HepG2 (cell line): ENCODE results near the gene POLG2. TPM values are rescaled to one million over a fixed set of nuclear protein-coding genes. Genes with fewer than 3 reads are reported as not detected.
A peak's percentile ranks its signal among the peaks of the same experiment; 100 is the strongest.

Experiments
- ATAC-seq: fragments of 200-7000 bp; cut with Tn5 transposase; 3 replicates; pipeline ENCODE4 v1.9.1; 2020; ENCODE audit warnings: mild to moderate bottlenecking, moderate library complexity
- BruUV-seq: library from RNA; stranded (reverse); fragments of 400-500 nt; replicated peaks from 2 replicates; lab custom pipeline; 2021; lab: Mats Ljungman, UMichigan
- CTCF ChIA-PET: fragments of 300-600 bp; formaldehyde crosslinking; extraction: SDS; loops from one replicate; lab custom pipeline; 2021; ENCODE audit warnings: low total read pairs, inconsistent platforms, low intra/inter-chr PET ratio; lab: Yijun Ruan, JAX
- POLR2A ChIA-PET: fragments of 350-600 bp; sonication (Branson Sonifier 250); formaldehyde crosslinking; loops from one replicate; lab custom pipeline; 2020; ENCODE audit warnings: antibody characterized with exemption, inconsistent platforms; lab: Yijun Ruan, JAX
- DNase-seq: peaks from one replicate; pipeline ENCODE4 v3.0.0-alpha.2; 2015; ENCODE audit warnings: low spot score
- FAIRE-seq: peaks from 3 replicates; lab custom pipeline; 2011; peaks lifted over from hg19 to GRCh38; lab: Jason Lieb, UNC
- H2AFZ ChIP-seq: one replicate; pipeline ENCODE4 v1.6.1; 2011; ENCODE audit warnings: low read length, inconsistent platforms
- H3K27ac ChIP-seq: fragments of 300-600 bp; 3 replicates; pipeline ENCODE4 v1.8.0; 2011; ENCODE audit warnings: mixed run types, mild to moderate bottlenecking, mixed read lengths, low read length, inconsistent platforms; ENCODE audit not compliant: insufficient read depth; ENCODE audit errors: extremely low read length
- H3K27me3 ChIP-seq, 2 experiments: fragments of 200-600 bp in 1 of 2; 2 replicates in 1 of 2; 3 replicates in 1 of 2; pipeline versions ENCODE4 v1.6.0 to v1.8.0; 2011; ENCODE audit warnings: low read length in 2 of 2, mild to moderate bottlenecking in 2 of 2, moderate library complexity in 2 of 2, inconsistent platforms in 1 of 2; ENCODE audit not compliant: insufficient read depth in 2 of 2, control insufficient read depth in 1 of 2
- H3K36me3 ChIP-seq, 2 experiments: fragments of 200-600 bp in 1 of 2; replicated peaks in 1 of 2; 2 replicates in 1 of 2; 3 replicates in 1 of 2; pipeline versions ENCODE4 v1.5.1 to v1.8.0; 2011; ENCODE audit warnings: low read length in 2 of 2, inconsistent platforms in 1 of 2; ENCODE audit not compliant: insufficient read depth in 2 of 2, control insufficient read depth in 1 of 2
- H3K4me1 ChIP-seq: 2 replicates; pipeline ENCODE4 v1.5.1; 2012; ENCODE audit warnings: low read length, inconsistent platforms; ENCODE audit not compliant: insufficient read depth
- H3K4me2 ChIP-seq: 2 replicates; pipeline ENCODE4 v1.6.0; 2011; ENCODE audit warnings: low read depth, low read length, inconsistent platforms
- H3K4me3 ChIP-seq, 3 experiments: fragments of 200-600 bp in 1 of 3; sonication (generic), shearing (Covaris generic) in 1 of 3; replicated peaks in 1 of 3; 2 replicates each; pipeline ENCODE4 v1.5.1; 2011 to 2016; ENCODE audit warnings: low read length in 3 of 3, inconsistent platforms in 2 of 3, low read depth in 2 of 3, mild to moderate bottlenecking in 2 of 3, control low read depth in 1 of 3, mixed read lengths in 1 of 3; ENCODE audit not compliant: insufficient read depth in 1 of 3
- H3K79me2 ChIP-seq: one replicate; pipeline ENCODE4 v1.6.1; 2011; ENCODE audit warnings: low read length, inconsistent platforms; ENCODE audit not compliant: insufficient read depth
- H3K9ac ChIP-seq: 2 replicates; pipeline ENCODE4 v1.6.0; 2011; ENCODE audit warnings: mild to moderate bottlenecking, low read depth, low read length, inconsistent platforms; ENCODE audit not compliant: insufficient read depth
- H3K9me3 ChIP-seq: 2 replicates; pipeline ENCODE4 v1.5.1; 2012; ENCODE audit warnings: mild to moderate bottlenecking, low read length
- H4K20me1 ChIP-seq: 2 replicates; pipeline ENCODE4 v1.6.0; 2011; ENCODE audit warnings: inconsistent platforms, mild to moderate bottlenecking, low read length, moderate library complexity; ENCODE audit not compliant: insufficient read depth
- AGO2 ChIP-seq: fragments of 200-400 bp; formaldehyde crosslinking; optimal IDR thresholded peaks from 2 replicates; pipeline ENCODE3; 2017; ENCODE audit warnings: mild to moderate bottlenecking, low read depth, low read length, moderate library complexity
- GLI4 ChIP-seq: sonication (generic); formaldehyde crosslinking; IDR thresholded peaks from 2 replicates; pipeline ENCODE4 v1.5.1; 2020; ENCODE audit warnings: missing genetic modification reagents, mild to moderate bottlenecking, moderate library complexity, borderline replicate concordance
- POLR2A ChIP-seq, 2 experiments: IDR thresholded peaks; 2 replicates each; pipeline ENCODE4 v1.6.1; 2011; ENCODE audit warnings: low read depth in 2 of 2, low read length in 2 of 2, mild to moderate bottlenecking in 1 of 2, moderate library complexity in 1 of 2; ENCODE audit not compliant: insufficient read depth in 1 of 2
- POLR2AphosphoS2 ChIP-seq: IDR thresholded peaks from 2 replicates; pipeline ENCODE4 v1.6.1; 2011; ENCODE audit warnings: low read depth, low read length, improper control_type of control experiment
- POLR2AphosphoS5 ChIP-seq: IDR thresholded peaks from 2 replicates; pipeline ENCODE4 v1.6.1; 2012; ENCODE audit warnings: low read depth, low read length
- POLR2G ChIP-seq: fragments of 200-400 bp; formaldehyde crosslinking; IDR thresholded peaks from 2 replicates; pipeline ENCODE4 v1.6.1; 2018; ENCODE audit warnings: mild to moderate bottlenecking, low read depth, low read length, moderate library complexity
- PRPF4 ChIP-seq: fragments of 200-400 bp; formaldehyde crosslinking; IDR thresholded peaks from 2 replicates; pipeline ENCODE4 v1.6.1; 2016; ENCODE audit warnings: low read length, low read depth; ENCODE audit not compliant: poor library complexity, severe bottlenecking
- RBFOX2 ChIP-seq: fragments of 200-400 bp; formaldehyde crosslinking; IDR thresholded peaks from 2 replicates; pipeline ENCODE4 v1.6.1; 2017; ENCODE audit warnings: low read depth, mild to moderate bottlenecking, low read length
- RBM22 ChIP-seq: fragments of 200-400 bp; formaldehyde crosslinking; optimal IDR thresholded peaks from 2 replicates; pipeline ENCODE3; 2017; ENCODE audit warnings: mild to moderate bottlenecking, low read length, moderate library complexity
- SIN3B ChIP-seq: fragments of 150-350 bp; IDR thresholded peaks from 2 replicates; pipeline ENCODE4 v1.6.1; 2014; ENCODE audit warnings: low read length
- ZNF879 ChIP-seq: sonication (generic); formaldehyde crosslinking; IDR thresholded peaks from 2 replicates; pipeline ENCODE4 v1.8.1; 2023; ENCODE audit warnings: missing genetic modification reagents
- WGBS: methylation state at CpG from one replicate; pipeline ENCODE4 v1.1.6; 2017; ENCODE audit warnings: low lambda C conversion rate; 5-methylcytosine and 5-hydroxymethylcytosine counted together
- in situ Hi-C: cut with HindIII; loops from 2 replicates; pipeline ENCODE4 v1.10.0; 2017; ENCODE audit warnings: low pct_unique_long_range_greater_than_20kb; ENCODE audit not compliant: extremely low pct_ligation_motif_present
- intact Hi-C: fragments of 100-400 bp; cut with micrococcal nuclease; formaldehyde crosslinking; loops from one replicate; pipeline ENCODE4 v1.10.0; 2022; ENCODE audit not compliant: unreplicated experiment
- polyA plus RNA-seq, 8 experiments: library from polyadenylated mRNA; depleted of rRNA in 3 of 8; stranded (reverse) in 7 of 8; unstranded in 1 of 8; fragments of >200 nt; fragmentation: Illumina TruSeq in 4 of 8; extraction: Trizol in 4 of 8; gene quantifications; 2 replicates each; pipeline versions ENCODE4 v1.2.1 to v1.2.3, GENCODE V29; 2011 to 2016; ENCODE audit warnings: low read depth in 4 of 8, missing spikeins in 1 of 8, mixed read lengths in 1 of 8; ENCODE audit not compliant: insufficient read depth in 1 of 8
- total RNA-seq, 5 experiments: library from RNA; depleted of rRNA; stranded (reverse); fragments of >200 nt; fragmentation: Illumina TruSeq; extraction: Trizol; gene quantifications; 2 replicates each; pipeline ENCODE4 v1.2.3, GENCODE V29; 2016; ENCODE audit warnings: low read depth in 1 of 5
- TF ChIP-seq, protein P1 (sequence below), 2 experiments: fragments of 450-650 bp in 1 of 2; sonication (generic) in 1 of 2; formaldehyde crosslinking; IDR thresholded peaks; 2 replicates each; pipeline versions ENCODE4 v1.5.0 to v1.8.0; 2020 to 2022; ENCODE audit warnings: mild to moderate bottlenecking in 1 of 2, missing genetic modification reagents in 1 of 2
- TF ChIP-seq, protein P2 (sequence below): IDR thresholded peaks from 2 replicates; pipeline ENCODE4 v1.6.1; 2012; ENCODE audit warnings: low read depth, low read length, improper control_type of control experiment
- TF ChIP-seq, protein P3 (sequence below): sonication (generic); formaldehyde crosslinking; IDR thresholded peaks from 2 replicates; pipeline ENCODE4 v1.9.0; 2022; ENCODE audit warnings: low read depth, missing genetic modification reagents
- TF ChIP-seq, protein P4 (sequence below): IDR thresholded peaks from 2 replicates; pipeline ENCODE4 v1.6.1; 2012; ENCODE audit warnings: inconsistent platforms

The POLG2 gene
- total and polyA plus RNA-seq, 2 of the 13 experiments (the other 11 are each of a cell fraction or from before 2014, with no cell fraction given), result 21.1 to 25.5 TPM

DNA sequence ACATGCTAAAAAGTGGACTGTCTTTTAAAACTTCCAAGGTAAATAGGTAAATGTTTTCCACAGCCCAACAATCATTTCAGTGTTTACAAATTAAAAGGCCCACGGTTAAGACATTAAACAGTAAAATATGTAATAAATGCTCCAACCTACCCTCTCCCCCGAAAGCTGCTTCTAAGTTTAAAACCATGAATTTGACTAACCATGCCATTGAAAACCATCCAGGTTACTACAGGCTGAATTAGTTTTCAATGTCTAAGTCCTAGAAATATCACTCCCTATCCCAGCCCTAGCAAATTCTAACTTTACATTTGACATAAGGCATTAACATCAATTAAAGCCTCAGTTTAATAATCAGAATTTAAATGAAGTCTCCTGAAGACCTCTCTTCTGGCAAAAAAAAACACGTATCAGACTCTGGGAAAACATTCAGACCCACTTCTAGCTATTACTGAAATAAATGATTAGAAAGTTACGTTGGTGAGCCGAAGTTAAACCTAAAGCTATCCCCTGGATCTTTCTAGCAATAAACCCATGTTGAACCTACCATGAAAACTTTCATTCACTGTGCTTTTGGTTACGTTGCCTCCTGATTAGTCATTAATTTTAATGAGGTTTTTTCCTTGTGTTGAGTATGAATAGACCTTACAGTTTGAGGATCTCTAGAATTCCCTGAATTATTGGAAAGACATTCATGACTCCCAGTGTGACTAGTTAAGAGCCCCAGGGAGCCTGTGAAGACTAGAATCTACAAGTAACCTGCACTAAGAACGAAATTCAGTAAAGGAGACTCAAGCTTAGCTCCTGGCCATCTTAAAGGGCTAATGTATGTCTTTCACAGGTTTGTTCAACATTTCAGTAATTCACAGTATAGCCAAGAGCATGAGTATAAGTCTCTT, 1.7 kb upstream of the POLG2 start:
- DNase-seq, result no peak
- H3K36me3 ChIP-seq, result peaks cover 22 to 42% of the 10 kb centered on the region in 2 experiments
- CTCF ChIA-PET, result no interaction called here
- H3K79me2 ChIP-seq, result peaks cover 36% of the 10 kb centered on the region
- no peak for ATAC-seq
- H3K27ac ChIP-seq, result peak overlapping the region; percentile 74
- H2AFZ ChIP-seq, result no peak overlapping the region
- H3K4me1 ChIP-seq, result peaks cover 84% of the 10 kb centered on the region
- no peak for FAIRE-seq
- in situ Hi-C loops, result loop anchor here (10.0 kb wide), 1 partner anchor 194 kb away; no protein-coding TSS in a partner anchor
- H3K4me2 ChIP-seq, result peak overlapping the region; percentile 88
- no peaks in the 10 kb centered on the region; a peak in 1 of 5 replicates for H3K27me3 ChIP-seq
- intact Hi-C loops, result loop anchor here (10.0 kb wide), 2 partner anchors 174 to 344 kb away; no protein-coding TSS in a partner anchor
- no peaks in the 10 kb centered on the region for H3K9me3 ChIP-seq
- TF ChIP-seq, protein P1, sequence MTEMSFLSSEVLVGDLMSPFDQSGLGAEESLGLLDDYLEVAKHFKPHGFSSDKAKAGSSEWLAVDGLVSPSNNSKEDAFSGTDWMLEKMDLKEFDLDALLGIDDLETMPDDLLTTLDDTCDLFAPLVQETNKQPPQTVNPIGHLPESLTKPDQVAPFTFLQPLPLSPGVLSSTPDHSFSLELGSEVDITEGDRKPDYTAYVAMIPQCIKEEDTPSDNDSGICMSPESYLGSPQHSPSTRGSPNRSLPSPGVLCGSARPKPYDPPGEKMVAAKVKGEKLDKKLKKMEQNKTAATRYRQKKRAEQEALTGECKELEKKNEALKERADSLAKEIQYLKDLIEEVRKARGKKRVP (CRISPR knock-in tag; IDR thresholded peaks at IDR 0.05), result 0 out of 4 replicates have a peak, but pooled peaks of 1 of the 2 experiments have one; percentile 25
- TF ChIP-seq SIN3B, result peak; percentile 17; the same call in 1 of the 2 replicates
- TF ChIP-seq ZNF879 (CRISPR knock-in tag), result no peak
- TF ChIP-seq, protein P2, sequence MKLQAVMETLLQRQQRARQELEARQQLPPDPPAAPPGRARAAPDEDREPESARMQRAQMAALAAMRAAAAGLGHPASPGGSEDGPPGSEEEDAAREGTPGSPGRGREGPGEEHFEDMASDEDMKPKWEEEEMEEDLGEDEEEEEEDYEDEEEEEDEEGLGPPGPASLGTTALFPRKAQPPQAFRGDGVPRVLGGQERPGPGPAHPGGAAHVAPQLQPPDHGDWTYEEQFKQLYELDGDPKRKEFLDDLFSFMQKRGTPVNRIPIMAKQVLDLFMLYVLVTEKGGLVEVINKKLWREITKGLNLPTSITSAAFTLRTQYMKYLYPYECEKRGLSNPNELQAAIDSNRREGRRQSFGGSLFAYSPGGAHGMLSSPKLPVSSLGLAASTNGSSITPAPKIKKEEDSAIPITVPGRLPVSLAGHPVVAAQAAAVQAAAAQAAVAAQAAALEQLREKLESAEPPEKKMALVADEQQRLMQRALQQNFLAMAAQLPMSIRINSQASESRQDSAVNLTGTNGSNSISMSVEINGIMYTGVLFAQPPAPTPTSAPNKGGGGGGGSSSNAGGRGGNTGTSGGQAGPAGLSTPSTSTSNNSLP, result peak; percentile 62; the same call in 1 of the 2 replicates
- TF ChIP-seq RBM22, result peak; percentile 98
- TF ChIP-seq AGO2, result peak; percentile 56
- TF ChIP-seq RBFOX2, result peak; percentile 78
- TF ChIP-seq PRPF4, result no peak
- TF ChIP-seq POLR2AphosphoS2, result peak; percentile 94; the same call in 1 of the 2 replicates
- peak; percentile 27 for TF ChIP-seq POLR2AphosphoS5
- TF ChIP-seq GLI4 (CRISPR knock-in tag), result no peak
- TF ChIP-seq POLR2A (IDR thresholded peaks at IDR 0.05; ENCODE audit: insufficient read depth in 1 of 2, low read depth in 2 of 2, low read length in 2 of 2), result peak in 1 of 2 experiments; percentile 81; a peak in 2 of 4 replicates
- TF ChIP-seq, protein P3, sequence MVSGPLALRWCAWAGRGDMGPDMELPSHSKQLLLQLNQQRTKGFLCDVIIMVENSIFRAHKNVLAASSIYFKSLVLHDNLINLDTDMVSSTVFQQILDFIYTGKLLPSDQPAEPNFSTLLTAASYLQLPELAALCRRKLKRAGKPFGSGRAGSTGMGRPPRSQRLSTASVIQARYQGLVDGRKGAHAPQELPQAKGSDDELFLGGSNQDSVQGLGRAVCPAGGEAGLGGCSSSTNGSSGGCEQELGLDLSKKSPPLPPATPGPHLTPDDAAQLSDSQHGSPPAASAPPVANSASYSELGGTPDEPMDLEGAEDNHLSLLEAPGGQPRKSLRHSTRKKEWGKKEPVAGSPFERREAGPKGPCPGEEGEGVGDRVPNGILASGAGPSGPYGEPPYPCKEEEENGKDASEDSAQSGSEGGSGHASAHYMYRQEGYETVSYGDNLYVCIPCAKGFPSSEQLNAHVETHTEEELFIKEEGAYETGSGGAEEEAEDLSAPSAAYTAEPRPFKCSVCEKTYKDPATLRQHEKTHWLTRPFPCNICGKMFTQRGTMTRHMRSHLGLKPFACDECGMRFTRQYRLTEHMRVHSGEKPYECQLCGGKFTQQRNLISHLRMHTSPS (CRISPR knock-in tag), result no peak
- TF ChIP-seq POLR2G, result peak; percentile 57
- TF ChIP-seq, protein P4, sequence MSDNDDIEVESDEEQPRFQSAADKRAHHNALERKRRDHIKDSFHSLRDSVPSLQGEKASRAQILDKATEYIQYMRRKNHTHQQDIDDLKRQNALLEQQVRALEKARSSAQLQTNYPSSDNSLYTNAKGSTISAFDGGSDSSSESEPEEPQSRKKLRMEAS, result no peak
- POLR2A ChIA-PET, result interaction anchor here (1.0 to 7.3 kb wide), 6 partner anchors 8 to 195 kb away, joined by 3 to 202 read pairs (median 4); partner anchors contain the start of genes CEP95 and DDX5
- no peak overlapping the region for H3K9ac ChIP-seq
- no peak overlapping the region for H3K4me3 ChIP-seq
- WGBS, result 91% methylated on average over 7 of the region's 7 CpGs
- no TSS peak for BruUV-seq
- H4K20me1 ChIP-seq, result peaks cover 36% of the 10 kb centered on the region
